Measurements from ENCODE around the gene HEPACAM2.

GRCh38 chr7:93196336-93196735, 29.9 kb downstream of the HEPACAM2 start:
- TF ChIP-seq CTCF (IDR thresholded peaks at IDR 0.05) (no peak), POLR2A (IDR thresholded peaks at IDR 0.05) (no peak)
